Upper lobe of left lung (tissue), 6 donors: Measurements from ENCODE around the gene TRAPPC3. TPM values are rescaled to one million over a fixed set of nuclear protein-coding genes. Genes with fewer than 3 reads are reported as not detected.

Experiments used
- ATAC-seq, 2 donors: fragments of 200-7000 bp; cut with Tn5 transposase; one replicate each; pipeline ENCODE4 v1.9.1; 2022; ENCODE audit warnings: mild to moderate bottlenecking in 2 of 2, moderate library complexity in 2 of 2; ENCODE audit not compliant: low FRiP score in 2 of 2
- DNase-seq, 2 donors: peaks; one replicate each; pipeline ENCODE4 v3.0.0-alpha.2; 2019 to 2020
- H3K27ac ChIP-seq, 4 donors: fragments of 200-600 bp; sonication (generic); one replicate each; pipeline ENCODE4 v1.5.1; 2016 to 2019
- H3K27me3 ChIP-seq, 4 donors: fragments of 200-600 bp; sonication (generic); one replicate each; pipeline ENCODE4 v1.5.1; 2017 to 2019
- H3K36me3 ChIP-seq, 4 donors: fragments of 200-600 bp; sonication (generic); one replicate each; pipeline ENCODE4 v1.5.1; 2016 to 2019
- H3K4me1 ChIP-seq, 4 donors: fragments of 200-600 bp; sonication (generic); one replicate each; pipeline ENCODE4 v1.5.1; 2018 to 2019
- H3K4me3 ChIP-seq, 4 donors: fragments of 200-600 bp; sonication (generic); one replicate each; pipeline ENCODE4 v1.5.1; 2017 to 2019; ENCODE audit warnings: mild to moderate bottlenecking in 2 of 4, moderate library complexity in 1 of 4
- H3K9me3 ChIP-seq, 4 donors: fragments of 200-600 bp; sonication (generic); one replicate each; pipeline ENCODE4 v1.5.1; 2018 to 2019
- CTCF ChIP-seq, 6 experiments: fragments of 450-650 bp in 4 of 6; fragments of 200-600 bp in 2 of 6; sonication (generic) in 2 of 6; IDR thresholded peaks; one replicate each; pipeline ENCODE4 v1.5.1; 2016 to 2019; ENCODE audit warnings: antibody characterized with exemption in 6 of 6
- EP300 ChIP-seq, 4 donors: sonication (generic); formaldehyde crosslinking; IDR thresholded peaks; one replicate each; pipeline ENCODE4 v1.5.1; 2017; ENCODE audit warnings: antibody characterized with exemption in 4 of 4, control low read depth in 2 of 4
- POLR2A ChIP-seq, 4 donors: fragments of 450-650 bp; IDR thresholded peaks; one replicate each; pipeline ENCODE4 v1.5.1; 2016 to 2017; ENCODE audit warnings: antibody characterized with exemption in 4 of 4, mild to moderate bottlenecking in 2 of 4
- POLR2AphosphoS5 ChIP-seq, 2 donors: sonication (generic); formaldehyde crosslinking; IDR thresholded peaks; one replicate each; pipeline ENCODE4 v1.5.1; 2017; ENCODE audit warnings: antibody characterized with exemption in 2 of 2
- WGBS, 2 donors: methylation state at CpG; one replicate each; pipeline ENCODE4 v1.1.5; 2017 to 2018; 5-methylcytosine and 5-hydroxymethylcytosine counted together
- total RNA-seq, 6 donors: library from RNA; depleted of rRNA in 4 of 6; stranded (reverse); fragments of >200 nt in 4 of 6; gene quantifications; one replicate each; pipeline versions ENCODE4 v1.1.0 to v1.2.1, GENCODE V29; 2016 to 2021
- donor health status: DM: no; HTN: no; CAD: no; lungs with moderate emphysema.
- donor health status: DM: no; HTN: yes; CAD: no; lungs with severe emphysema.

TRAPPC3 gene
- total RNA-seq, 6 donors from 2014 or later: 65.8 to 120 (median 75.5) TPM

GRCh38 chr1:36098650-36099365, 50.5 kb downstream of the TRAPPC3 start:
- WGBS, 2 donors: 73 to 100% methylated on average over 1 to 7 of the region's 13 CpGs
- Histone ChIP-seq H3K27me3 (no peaks in the 10 kb centered on the region), H3K4me1 (peaks cover 7 to 41% (median 27%) of the 10 kb centered on the region in 4 donors), H3K9me3 (no peaks in the 10 kb centered on the region), H3K27ac (no peak overlapping the region), H3K36me3 (peaks cover 4 to 22% (median 12%) of the 10 kb centered on the region in 4 donors), H3K4me3 (no peak overlapping the region)
- no peak for TF ChIP-seq POLR2AphosphoS5 (IDR thresholded peaks at IDR 0.05)
- no peak for TF ChIP-seq EP300 (IDR thresholded peaks at IDR 0.05)
- no peak for TF ChIP-seq CTCF (IDR thresholded peaks at IDR 0.05)
- TF ChIP-seq POLR2A (IDR thresholded peaks at IDR 0.05): no peak
- DNase-seq: peak in 1 of 2 donors; percentile 73
- no peak for ATAC-seq

- Histone ChIP-seq H3K27ac (no peak overlapping the region), H3K4me1 (peaks cover 7 to 41% (median 27%) of the 10 kb centered on the region in 4 donors), H3K27me3 (no peaks in the 10 kb centered on the region), H3K4me3 (no peak overlapping the region), H3K36me3 (peaks cover 12 to 30% (median 21%) of the 10 kb centered on the region in 4 donors), H3K9me3 (no peaks in the 10 kb centered on the region)
- 92 to 94% methylated on average over 4 to 33 of the region's 33 CpGs for WGBS, 2 donors
- ATAC-seq (no peak), DNase-seq (peak in 1 of 2 donors; percentile 73)
- TF ChIP-seq POLR2AphosphoS5 (IDR thresholded peaks at IDR 0.05) (no peak), EP300 (IDR thresholded peaks at IDR 0.05) (no peak), CTCF (IDR thresholded peaks at IDR 0.05) (no peak), POLR2A (IDR thresholded peaks at IDR 0.05) (no peak)
These were observed 51.3 kb downstream of the TRAPPC3 start for GRCh38 chr1:36097693-36098585.

- peaks cover 7 to 43% (median 27%) of the 10 kb centered on the region in 4 donors for H3K4me1 ChIP-seq
- peaks cover 15 to 42% (median 33%) of the 10 kb centered on the region in 4 donors for H3K36me3 ChIP-seq
- DNase-seq: no peak
- ATAC-seq: no peak
- no peaks in the 10 kb centered on the region for H3K27me3 ChIP-seq
- H3K4me3 ChIP-seq: no peak overlapping the region
- TF ChIP-seq EP300 (IDR thresholded peaks at IDR 0.05) (no peak), POLR2AphosphoS5 (IDR thresholded peaks at IDR 0.05) (no peak), CTCF (IDR thresholded peaks at IDR 0.05) (peak in 1 of 6 experiments; percentile 21)
- H3K27ac ChIP-seq: peak overlapping the region; percentile 45 to 78 (median 64)
- H3K9me3 ChIP-seq: no peaks in the 10 kb centered on the region
- 64 to 65% methylated on average over 9 to 15 of the region's 16 CpGs for WGBS, 2 donors
These were observed 52.5 kb downstream of the TRAPPC3 start for GRCh38 chr1:36096500-36097432.

- Histone ChIP-seq H3K27me3 (no peaks in the 10 kb centered on the region), H3K4me1 (peaks cover 10 to 48% (median 28%) of the 10 kb centered on the region in 4 donors), H3K9me3 (no peaks in the 10 kb centered on the region), H3K36me3 (peaks cover 15 to 51% (median 40%) of the 10 kb centered on the region in 4 donors), H3K27ac (peak overlapping the region; percentile 45 to 78 (median 64)), H3K4me3 (peak overlapping the region in 1 of 4 donors; percentile 10)
- DNase-seq (peak; percentile 56 to 86), ATAC-seq (peak; percentile 35 to 76)
- no peak for TF ChIP-seq CTCF (IDR thresholded peaks at IDR 0.05)
- TF ChIP-seq POLR2AphosphoS5 (IDR thresholded peaks at IDR 0.05): no peak
- TF ChIP-seq EP300 (IDR thresholded peaks at IDR 0.05): no peak
- 46 to 70% methylated on average over 9 to 14 of the region's 15 CpGs for WGBS, 2 donors
These were observed 53.4 kb downstream of the TRAPPC3 start for GRCh38 chr1:36095760-36096405.
